ENCODE data around the gene SPANXN5.
"Not testable (repeated sequence)": the region's sequence is repeated elsewhere in the genome, so short reads cannot be mapped to it uniquely, and the experiment has no call there.

Gene SPANXN5, protein sequence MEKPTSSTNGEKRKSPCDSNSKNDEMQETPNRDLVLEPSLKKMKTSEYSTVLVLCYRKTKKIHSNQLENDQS

GRCh38 chrX:52797327-52797726 lies at the start of gene SPANXN5:
Gene SPANXN5 (minus strand): TSS chrX:52797427. CDS start chrX:52797348, 79 bp downstream.
- not testable (repeated sequence) for DNase-seq

GRCh38 chrX:52843619-52844018 lies 46.4 kb upstream of the SPANXN5 start:
- DNase-seq, result not testable (repeated sequence)

DNA sequence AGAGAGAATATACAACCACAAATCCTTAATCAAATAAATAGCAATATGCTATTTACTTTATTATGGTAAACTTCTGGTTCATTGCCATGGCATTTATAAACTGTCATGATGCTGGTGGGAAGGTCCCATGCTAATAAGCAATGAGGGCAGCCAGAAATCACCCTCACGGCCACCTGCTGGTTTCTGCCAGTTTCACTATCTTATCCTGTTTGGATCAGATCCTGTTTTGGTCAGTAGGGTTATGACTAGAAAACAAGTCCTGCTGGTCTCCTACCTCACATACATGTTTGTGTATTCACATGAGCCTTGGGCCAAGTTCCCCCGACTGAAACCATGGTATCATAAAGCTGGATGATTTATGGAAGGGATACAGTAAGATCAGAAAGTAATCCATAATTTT lies 41.9 kb upstream of the SPANXN5 start:
- DNase-seq, result no peak

GRCh38 chrX:52830551-52830950 lies 33.3 kb upstream of the SPANXN5 start:
- DNase-seq, result no peak

- no peak for DNase-seq
Observed at GRCh38 chrX:52824608-52825007, 27.4 kb upstream of the SPANXN5 start.

- DNase-seq, result no peak
Observed at GRCh38 chrX:52821079-52821760, 24.0 kb upstream of the SPANXN5 start.

- no peak for DNase-seq
Observed at GRCh38 chrX:52819788-52820187, 22.6 kb upstream of the SPANXN5 start.

- no peak for DNase-seq
Observed at GRCh38 chrX:52811065-52811625, 13.9 kb upstream of the SPANXN5 start, which contains the start of gene XAGE5. Gene XAGE5 (plus strand): TSS chrX:52811287. CDS start chrX:52812567, 1,280 bp downstream.

- not testable (repeated sequence) for DNase-seq
Observed at GRCh38 chrX:52804876-52805275, 7.6 kb upstream of the SPANXN5 start.

GRCh38 chrX:52773504-52773903 lies 23.7 kb downstream of the SPANXN5 start:
- not testable (repeated sequence) for DNase-seq

DNA sequence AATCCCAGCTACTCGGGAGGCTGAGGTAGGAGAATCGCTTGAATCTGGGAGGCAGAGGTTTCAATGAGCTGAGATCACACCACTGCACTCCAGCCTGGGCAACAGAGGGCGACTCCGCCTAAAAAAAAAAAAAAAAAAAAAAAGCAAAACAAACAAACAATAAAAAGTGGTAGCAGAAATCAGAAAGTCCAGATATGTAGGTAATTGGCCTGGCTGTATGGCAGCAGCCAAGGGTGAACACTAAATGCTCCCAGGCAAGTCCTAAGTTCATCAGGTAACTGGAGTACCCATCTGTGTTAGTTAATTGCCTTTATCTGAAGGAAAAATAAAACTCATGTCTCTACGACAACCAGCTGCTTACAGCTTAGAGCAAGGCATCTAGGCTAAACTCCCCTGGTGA lies 31.2 kb downstream of the SPANXN5 start:
- DNase-seq, result not testable (repeated sequence)

GRCh38 chrX:52750952-52751351 lies 46.3 kb downstream of the SPANXN5 start, which contains the start of gene SSX2B:
Gene SSX2B (plus strand): TSS chrX:52751252. CDS start chrX:52752681, 1,429 bp downstream.
- DNase-seq, result not testable (repeated sequence)

Data from femur (tissue), 1 donor.